ENCODE results near the gene SPINT1.

Gene SPINT1, protein sequence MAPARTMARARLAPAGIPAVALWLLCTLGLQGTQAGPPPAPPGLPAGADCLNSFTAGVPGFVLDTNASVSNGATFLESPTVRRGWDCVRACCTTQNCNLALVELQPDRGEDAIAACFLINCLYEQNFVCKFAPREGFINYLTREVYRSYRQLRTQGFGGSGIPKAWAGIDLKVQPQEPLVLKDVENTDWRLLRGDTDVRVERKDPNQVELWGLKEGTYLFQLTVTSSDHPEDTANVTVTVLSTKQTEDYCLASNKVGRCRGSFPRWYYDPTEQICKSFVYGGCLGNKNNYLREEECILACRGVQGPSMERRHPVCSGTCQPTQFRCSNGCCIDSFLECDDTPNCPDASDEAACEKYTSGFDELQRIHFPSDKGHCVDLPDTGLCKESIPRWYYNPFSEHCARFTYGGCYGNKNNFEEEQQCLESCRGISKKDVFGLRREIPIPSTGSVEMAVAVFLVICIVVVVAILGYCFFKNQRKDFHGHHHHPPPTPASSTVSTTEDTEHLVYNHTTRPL

DNA sequence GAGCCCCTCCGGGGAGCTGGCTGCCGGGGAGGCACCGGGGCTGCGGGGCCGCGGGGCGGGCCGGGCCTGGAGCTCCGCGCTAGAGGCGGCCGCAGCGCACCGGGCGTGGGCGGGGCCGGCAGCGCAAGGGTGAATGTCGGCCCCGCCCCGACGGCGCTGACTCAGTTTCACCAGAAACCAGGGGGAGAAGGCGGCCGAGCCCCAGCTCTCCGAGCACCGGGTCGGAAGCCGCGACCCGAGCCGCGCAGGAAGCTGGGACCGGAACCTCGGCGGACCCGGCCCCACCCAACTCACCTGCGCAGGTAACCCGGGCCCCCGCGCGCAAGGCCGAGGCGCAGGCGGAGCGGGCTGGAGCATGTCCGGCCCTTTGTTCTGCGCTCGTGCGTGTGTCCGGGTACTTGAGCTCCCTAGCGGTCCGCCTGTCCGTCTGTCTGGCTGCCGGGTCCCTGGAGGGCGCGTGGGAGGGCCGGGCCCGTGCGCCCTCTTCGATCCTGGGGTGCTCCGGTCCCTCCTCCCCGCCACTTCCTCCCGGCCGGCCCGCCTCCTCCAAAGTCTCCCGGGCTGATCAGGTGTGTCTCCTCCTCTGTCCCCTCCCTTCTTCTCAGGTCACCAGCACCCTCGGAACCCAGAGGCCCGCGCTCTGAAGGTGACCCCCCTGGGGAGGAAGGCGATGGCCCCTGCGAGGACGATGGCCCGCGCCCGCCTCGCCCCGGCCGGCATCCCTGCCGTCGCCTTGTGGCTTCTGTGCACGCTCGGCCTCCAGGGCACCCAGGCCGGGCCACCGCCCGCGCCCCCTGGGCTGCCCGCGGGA, at the start of gene SPINT1:
Gene SPINT1, plus strand, starts transcription at position 164 of the 811 bp plus-strand sequence. Its CDS starts 507 bp downstream, at position 671.
- DNase-seq, result peak; percentile 76

DNA sequence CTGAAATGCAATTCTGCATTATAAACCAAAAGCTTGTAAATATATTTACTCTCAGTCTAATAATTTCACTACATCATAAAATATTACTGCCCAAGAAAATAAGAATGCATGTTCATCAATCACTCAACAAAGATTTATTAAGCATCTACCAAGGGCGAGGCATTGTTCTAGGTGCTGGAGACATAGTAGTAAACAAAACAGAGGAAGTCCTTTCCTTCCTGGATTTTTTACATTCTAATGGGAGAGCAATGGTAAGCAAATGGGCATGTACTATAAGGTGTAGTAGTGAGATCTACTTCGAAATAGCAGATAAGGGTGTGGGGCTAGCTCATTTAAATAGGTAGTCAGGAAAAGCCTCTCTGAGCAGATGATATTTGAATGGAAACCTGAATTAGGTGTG, 47.8 kb upstream of the SPINT1 start:
- no peak for DNase-seq

DNA sequence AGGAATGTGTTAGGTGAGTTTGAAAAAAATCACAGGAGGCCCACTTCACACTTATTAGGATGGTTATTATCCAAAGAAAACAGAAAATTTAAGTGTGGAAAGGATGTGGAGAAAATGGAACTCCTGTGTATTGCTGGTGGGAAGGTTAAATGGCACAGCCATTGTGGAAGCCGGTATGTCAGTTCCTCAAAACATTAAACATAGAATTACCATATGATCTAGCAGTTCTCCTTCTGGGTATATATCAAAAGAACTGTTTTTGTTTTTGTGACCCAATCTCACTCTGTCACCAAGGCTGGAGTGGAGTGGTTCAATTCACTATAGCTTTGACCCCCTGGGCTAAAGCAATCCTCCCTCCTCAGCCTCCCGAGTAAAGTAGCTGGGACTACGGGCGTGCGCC, 47.3 kb upstream of the SPINT1 start:
- DNase-seq, result no peak

DNA sequence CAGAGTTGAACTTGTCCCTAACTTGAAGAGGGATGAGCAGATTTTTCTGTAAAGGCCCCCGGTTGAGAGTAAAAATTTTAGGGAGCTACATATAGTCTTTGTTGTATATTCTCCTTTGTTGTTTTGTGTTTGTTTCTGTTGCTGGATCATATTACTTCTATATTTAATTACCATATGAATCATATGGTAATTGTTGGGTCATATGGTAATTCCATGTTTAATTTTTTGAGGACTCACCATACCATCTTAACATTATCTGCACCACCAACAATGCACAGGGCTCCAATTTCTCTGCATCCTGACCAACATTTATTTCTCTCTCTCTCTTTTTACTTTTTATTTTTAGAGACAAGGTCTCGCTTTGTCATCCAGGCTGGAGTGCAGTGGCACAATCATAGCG, 44.3 kb upstream of the SPINT1 start:
- DNase-seq, result no peak

DNA sequence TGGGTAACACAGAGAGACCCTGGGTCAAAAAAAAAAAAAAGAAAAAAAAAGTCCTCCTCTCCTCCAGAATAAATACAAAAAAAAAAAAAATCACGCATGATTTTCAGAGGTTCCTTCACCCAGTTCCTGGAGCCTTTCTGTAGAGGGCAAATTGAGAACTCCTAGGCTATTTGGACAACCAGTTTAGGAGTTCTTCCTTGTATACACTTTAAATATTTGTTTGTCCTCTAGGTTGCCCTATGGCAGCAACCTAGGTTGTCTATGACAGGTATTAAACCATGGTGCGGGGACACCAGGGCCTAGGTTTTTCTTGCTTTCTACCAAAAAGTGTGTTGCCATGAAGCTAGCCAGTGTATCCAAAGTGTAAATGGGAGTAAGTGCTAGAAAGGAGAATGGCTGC, 40.8 kb upstream of the SPINT1 start:
- no peak for DNase-seq

DNA sequence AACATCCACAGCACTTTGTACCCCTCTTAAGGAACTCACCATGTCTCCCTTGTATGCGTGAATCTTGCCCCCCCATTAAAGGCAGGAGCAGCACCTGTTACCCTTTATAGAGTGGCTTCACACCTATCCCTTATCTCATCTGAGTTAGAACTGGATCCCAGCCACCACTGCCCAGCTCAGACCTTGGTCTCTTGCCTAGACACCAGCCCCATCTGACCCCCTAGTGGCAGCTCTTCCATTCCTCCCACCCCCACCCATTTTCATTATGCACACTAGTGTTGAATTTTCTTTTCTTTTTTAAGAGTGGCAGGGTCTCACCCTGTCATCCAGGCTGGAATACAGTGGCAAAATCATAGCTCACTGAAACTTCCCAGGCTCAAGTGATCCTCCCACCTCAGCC, 40.2 kb upstream of the SPINT1 start:
- DNase-seq, result no peak

DNA sequence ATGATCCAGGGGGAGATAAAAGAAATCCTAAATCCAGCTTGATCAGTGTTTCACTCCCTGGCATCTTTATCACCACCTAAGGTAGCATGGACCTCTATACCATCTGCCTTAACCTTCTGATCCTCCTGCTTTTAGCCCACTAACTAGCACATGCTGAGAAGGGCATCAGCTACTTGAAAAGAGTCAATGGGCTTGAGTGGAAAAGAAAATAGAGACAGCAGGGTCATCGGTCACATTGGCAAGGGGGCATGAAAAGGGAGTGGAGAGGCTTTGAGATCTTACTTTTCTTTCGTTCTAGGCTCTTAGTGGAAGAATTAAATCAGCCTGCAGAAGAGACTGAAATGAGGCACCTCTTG, 37.2 kb upstream of the SPINT1 start:
- DNase-seq, result no peak

DNA sequence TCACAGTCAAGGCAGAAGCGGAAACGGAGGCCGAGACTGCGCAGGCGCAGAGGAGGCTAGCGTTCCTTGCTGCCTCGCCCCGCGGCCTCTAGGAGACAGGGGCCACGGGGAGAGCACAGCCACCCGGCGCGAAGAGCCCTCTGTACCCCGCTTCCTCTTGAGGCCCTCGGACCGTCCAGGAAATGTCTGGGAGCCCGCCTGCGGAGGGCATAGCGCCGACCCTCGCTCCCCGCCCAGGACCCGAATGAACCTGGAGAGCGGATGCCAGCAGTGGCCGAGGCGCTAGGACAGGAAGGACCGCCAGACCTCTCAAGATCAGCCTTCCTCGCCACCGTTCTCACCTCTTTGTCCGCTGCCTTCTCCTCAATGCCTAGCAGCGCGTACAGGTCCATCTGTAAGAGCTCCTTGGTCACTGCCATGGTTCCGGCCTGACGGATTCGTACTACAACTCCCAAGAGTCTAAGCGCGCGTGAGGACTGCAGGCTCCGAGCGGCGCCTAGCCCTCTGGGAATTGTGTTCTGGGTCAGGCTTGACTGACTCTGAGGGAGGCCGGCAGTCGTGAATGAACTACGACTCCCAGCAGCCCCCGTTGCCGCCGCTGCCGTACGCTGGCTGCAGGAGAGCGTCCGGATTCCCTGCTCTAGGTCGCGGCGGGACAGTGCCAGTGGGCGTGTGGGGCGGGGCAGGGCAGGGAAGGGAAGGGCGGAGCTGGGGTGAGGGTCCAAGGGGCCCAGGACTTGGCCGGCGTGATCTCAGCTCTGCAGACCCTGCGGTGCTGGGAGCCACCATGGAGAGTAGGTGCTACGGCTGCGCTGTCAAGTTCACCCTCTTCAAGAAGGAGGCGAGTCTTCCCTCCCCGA, 36.6 kb upstream of the SPINT1 start, which contains the start of the genes DNAJC17 and ZFYVE19:
Gene DNAJC17, minus strand, starts transcription at position 446 of the 860 bp plus-strand sequence. Its CDS starts 27 bp downstream, at position 419.
Gene ZFYVE19, plus strand, starts transcription at position 62 of the 860 bp plus-strand sequence. Its CDS starts 501 bp downstream, at position 563.
- peak; percentile 94 for DNase-seq

DNA sequence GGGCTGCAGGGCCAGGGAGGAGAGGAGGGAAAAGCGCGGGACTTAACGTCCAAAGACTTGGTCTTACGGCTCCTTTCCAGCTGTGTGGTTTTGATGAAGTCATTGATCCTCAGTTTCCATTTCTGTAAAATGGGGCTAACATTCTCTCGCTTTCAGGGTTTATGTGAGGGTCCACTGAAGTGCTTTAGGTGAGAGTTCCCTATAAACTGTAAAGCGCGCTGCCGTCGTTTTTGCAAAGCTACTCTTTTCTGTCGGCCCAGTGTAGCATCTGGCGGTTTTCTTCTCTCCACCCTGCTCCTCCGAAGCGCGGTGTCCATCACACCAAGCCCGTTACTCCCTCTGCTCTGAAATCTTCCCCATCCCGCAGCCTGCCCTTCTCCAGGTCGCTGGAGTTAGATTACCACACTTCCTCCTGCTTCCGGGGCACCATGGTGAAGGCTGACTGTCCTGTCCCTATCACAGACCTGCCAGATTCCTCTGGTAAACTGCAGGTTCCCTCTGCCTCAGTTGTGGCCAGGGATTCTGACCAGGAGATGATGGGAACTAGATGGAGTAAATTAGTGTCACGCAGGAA, 35.9 kb upstream of the SPINT1 start:
- DNase-seq, result no peak

DNA sequence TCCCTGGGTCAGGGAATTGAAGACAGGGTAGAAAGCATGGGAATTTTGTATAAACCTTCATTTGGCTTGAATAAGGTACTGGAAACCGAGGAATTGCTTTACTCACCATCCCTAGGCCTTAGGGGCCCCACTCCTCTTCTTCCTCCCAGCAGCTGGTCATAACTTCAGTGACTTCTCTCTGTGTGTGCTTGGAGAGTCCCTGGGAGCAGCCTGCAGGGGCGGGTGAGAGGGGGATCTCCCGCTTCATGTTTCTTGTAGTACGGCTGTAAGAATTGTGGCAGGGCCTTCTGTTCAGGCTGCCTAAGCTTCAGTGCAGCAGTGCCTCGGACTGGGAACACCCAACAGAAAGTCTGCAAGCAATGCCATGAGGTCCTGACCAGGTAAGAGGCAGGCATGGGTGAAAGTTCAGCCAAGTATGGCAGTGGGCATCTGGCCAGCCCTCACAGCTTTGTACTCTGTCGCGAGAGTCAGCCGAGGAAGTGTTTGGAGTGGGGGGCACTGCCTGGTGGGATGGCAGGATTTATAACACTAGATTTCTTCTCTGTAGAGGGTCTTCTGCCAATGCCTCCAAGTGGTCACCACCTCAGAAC, 34.9 kb upstream of the SPINT1 start:
- DNase-seq, result no peak

DNA sequence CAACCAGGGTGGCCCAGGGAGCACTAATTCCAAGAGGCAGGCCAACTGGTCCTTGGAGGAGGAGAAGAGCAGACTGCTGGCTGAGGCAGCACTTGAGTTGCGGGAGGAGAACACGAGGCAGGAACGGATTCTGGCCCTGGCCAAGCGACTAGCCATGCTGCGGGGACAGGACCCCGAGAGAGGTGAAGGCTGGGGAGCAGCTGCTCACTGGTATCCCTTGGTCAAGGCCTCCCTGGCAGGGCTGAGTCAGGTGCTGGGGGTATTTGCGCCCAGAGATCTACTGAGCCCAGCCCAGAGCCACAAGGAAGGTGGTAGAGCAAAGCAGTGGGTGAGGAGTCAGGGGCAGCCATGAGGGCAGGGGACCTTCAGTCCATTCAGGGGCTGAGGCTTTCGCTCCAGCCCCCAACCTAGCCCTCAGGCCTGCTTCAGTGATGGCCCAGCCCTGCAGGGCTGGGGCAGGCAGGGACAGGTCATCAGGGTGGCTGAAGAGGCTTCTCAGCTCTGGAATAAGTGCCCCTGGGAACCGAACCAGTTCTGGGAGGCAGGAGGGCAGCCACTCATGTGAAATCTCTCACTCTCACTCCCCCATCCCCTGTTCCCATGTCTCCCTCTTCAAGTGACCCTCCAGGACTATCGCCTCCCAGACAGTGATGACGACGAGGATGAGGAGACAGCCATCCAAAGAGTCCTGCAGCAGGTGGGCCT, 31.0 kb upstream of the SPINT1 start:
- no peak for DNase-seq

DNA sequence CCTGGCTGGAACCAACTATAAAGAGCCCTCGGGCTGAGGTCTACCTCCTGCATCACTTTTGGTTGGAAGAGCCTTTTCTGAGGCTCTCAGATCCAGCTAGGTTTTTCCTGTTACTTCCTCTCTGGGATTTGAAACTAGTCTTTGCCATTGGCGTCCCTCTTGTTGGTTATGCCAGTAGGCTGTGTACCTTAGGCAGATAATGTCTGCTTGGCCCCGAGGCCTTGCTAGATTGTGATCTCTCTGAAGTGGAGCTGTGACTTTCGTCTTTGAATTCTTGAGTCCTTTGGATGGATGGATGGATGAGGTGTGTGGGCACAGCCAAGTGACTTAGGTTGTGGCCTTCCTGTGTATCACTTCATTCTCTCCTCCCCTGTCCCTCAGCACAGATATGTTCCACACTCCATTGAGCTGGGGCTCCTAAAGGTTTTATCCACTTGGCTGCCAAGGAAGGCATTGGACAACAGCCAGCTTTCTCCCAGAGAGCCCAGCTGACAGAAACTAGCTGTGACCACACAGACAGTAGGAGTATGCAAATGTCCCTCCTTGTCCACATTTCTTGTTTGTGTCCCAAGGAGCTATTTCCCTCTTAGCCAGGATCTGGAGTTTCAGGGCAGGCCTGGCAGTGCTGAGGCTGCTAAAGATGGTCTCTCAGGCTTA, 28.7 kb upstream of the SPINT1 start:
- DNase-seq, result no peak

DNA sequence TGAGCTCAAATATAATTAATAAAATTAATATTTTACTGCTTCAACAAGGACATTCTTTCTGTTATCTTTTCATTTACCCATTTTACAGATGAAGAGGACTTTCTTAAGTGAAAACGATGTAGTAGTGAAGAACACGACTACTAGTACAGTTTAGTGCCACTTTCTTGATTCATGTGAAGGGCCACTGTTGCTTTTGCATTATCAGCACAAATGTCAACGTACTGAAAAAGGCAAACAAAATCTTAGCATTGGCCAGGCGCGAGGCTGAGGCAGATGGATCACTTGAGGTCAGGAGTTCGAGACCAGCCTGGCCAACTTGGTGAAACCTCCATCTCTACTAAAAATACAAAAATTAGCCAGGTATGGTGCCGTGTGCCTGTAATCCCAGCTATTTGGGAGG, 24.8 kb upstream of the SPINT1 start:
- no peak for DNase-seq

DNA sequence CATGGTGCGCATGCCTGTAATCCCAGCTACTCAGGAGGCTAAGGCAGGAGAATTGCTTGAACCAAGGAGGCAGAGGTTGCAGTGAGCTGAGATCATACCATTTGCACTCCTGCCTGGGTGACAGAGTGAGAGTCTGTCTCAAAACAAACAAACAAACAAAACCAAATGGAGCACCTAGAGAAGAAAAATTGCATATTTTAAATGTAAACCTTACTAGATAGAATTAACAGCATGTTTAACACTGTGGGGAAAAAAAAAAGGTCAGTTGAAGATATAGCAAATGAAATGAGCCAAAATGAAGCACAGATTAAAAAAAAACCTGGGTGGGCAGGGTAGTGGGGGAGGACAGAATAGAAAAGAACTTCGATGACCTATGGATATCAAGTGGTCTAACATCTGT, 22.7 kb upstream of the SPINT1 start:
- no peak for DNase-seq

DNA sequence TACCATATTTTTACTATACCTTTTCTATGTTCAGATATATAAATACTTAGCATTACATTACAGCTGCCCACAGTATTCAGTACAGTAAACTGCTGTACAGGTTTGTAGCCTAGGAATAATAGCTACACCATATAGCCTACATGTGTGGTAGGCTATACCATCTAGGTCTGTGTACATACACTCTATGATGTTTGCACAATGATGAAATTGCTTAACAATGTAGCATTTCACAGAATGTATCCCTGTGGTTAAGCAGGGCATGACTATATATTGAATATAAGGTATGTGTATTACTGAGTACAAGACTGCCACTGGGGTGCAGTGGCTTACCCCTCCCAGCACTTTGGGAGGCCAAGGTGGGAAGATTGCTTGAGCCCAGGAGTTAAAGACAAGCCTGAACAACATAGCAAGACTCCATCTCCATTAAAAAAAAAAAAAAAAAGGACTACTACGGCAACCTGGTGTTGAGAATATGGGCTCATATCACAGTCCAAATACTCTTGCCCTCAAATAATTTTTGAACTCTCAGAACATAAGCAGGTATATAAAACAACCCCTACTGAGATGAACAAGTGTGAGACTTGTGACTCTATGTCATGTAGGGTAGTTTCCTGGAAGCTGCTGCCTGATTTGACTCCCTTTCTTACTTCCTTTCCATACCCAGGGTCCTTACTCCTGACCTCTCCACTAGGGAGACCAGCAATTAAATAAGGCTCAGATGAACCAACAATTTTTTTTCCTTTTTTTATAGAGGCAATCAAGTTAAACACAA, 20.1 kb upstream of the SPINT1 start:
- DNase-seq, result no peak

DNA sequence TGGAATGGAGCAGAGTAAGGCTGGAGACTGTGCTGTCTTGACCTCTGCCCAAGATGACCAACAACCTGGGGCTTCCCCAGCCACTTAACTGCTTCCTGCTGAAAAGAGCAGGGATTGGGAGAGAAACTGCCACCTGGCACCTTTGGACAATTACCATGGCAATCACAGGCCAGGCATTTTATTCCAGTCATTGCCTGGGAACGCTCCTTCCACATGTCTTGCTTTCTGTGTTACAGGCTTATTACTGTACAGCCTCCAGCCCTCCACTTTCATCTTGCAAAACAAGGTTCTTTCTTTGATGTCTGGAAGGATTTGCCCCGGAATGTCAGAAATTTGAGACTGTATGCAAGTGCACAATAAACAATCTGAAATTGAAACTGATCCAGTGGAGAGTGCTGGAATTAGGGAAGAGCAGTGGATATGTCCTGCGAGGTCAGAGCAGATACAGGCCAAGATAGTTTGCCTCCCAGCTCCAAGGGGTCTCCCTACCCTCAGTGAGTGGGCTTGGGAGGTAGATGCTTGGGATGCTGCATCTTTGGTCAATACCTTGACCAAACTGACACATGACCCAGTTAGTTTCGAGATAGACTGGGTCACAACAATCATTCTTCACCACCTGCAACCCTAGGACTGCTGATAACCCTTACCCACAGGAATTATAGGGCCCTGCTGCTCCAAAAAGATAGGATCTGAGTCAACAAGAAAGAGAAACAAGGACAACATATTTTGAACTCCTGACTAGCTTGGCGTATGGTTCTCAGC, 18.0 kb upstream of the SPINT1 start:
- DNase-seq, result no peak

DNA sequence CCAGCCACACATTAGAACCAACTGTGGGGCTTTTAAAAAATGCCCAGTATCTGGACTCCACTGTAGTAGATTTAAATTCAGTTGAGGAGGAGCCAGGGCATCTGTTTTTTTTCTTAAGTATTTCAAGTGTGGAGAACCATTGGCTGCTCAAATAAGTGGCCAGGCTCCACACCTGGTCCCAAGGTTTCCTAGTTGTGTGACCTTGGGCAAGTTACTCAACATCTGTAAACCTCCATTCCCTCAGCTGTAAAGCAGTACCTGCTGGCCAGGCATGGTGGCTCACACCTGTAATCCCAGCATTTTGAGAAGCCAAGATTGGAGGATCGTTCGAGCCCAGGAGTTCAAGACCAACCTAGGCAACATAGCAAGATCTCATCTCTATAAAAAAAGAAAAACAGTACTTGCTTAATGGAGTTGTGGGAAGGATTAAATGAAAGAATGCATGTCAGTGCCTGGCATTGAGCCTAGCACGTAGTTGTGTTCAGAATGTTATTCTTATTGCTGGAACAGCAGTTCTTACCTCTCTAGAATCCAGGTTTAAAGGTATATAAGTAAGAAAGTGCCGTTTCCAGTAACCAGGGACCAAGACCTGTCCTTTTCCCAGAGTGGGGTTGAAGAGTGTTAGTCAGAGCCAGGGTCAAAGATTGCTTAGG, 17.3 kb upstream of the SPINT1 start:
- DNase-seq, result no peak

DNA sequence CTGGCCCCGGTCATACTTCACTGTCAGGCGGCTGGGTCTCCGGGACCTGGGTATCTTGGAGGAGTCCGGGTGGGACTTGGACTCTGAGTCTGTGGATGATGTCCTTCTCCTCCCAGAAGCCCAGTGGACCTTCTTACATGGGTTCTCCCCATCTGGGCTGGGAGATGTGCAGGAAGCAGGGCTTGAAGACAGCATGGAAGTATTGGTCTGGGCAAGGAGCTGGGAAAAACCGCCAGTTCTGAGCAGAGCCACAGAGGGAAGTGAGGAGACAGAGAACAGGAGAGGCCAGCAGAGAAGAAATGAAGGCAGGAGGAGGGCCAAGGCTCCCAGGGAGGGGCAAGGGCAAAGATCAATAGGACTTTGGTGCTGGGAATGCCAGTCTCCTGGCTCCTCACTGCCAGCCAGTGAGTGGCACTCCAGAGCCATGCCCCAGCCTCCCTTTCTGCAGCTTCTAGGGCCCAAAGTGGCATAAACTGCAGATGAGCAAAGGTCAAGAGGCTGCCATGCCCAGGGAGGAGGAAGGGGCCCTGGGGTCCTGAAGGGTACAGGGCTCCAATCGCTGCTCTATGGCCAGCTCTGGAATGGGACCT, 15.3 kb upstream of the SPINT1 start, which contains the start of gene PPP1R14D:
Gene PPP1R14D, minus strand, starts transcription at position 262 of the 590 bp plus-strand sequence. Its CDS starts 67 bp downstream, at position 195.
- no peak for DNase-seq

All from activated CD4-positive, CD25-positive, alpha-beta regulatory T cell treated with anti-CD3 and anti-CD28 coated beads, Interleukin-2, amount 50 U/mL, for 72 hours (primary cell).